Stimulated activated naive CD8-positive, alpha-beta T cell treated with anti-CD3 and anti-CD28 coated beads, Interleukin-15, Interleukin-2, amounts not matched to agents 100 ng/mL and 50 ng/mL, for 24 hours (primary cell): ENCODE measurements around the gene PHKG2.

Experiments used
- H3K27ac Mint-ChIP-seq: one replicate; pipeline ENCODE4 v1.8.0; 2021; ENCODE audit warnings: mild to moderate bottlenecking, mixed read lengths
- H3K27me3 Mint-ChIP-seq: one replicate; pipeline ENCODE4 v1.8.0; 2021; ENCODE audit warnings: mixed read lengths
- H3K36me3 Mint-ChIP-seq: one replicate; pipeline ENCODE4 v1.8.0; 2021; ENCODE audit warnings: low read depth, mixed read lengths
- H3K4me1 Mint-ChIP-seq: one replicate; pipeline ENCODE4 v1.8.0; 2021; ENCODE audit warnings: low read depth, mixed read lengths
- H3K4me3 Mint-ChIP-seq: one replicate; pipeline ENCODE4 v1.8.0; 2021; ENCODE audit warnings: mild to moderate bottlenecking, mixed read lengths
- H3K9me3 Mint-ChIP-seq: one replicate; pipeline ENCODE4 v1.8.0; 2021; ENCODE audit warnings: mixed read lengths

PHKG2 gene

GRCh38 chr16:30784215-30784614, 36.0 kb downstream of the PHKG2 start:
- Mint-ChIP-seq H3K4me1 (peaks cover 14% of the 10 kb centered on the region), H3K9me3 (no peaks in the 10 kb centered on the region), H3K27me3 (peaks cover 5% of the 10 kb centered on the region), H3K27ac (no peak overlapping the region), H3K4me3 (no peak overlapping the region), H3K36me3 (no peaks in the 10 kb centered on the region)

- Mint-ChIP-seq H3K27me3 (peaks cover 5% of the 10 kb centered on the region), H3K27ac (peak overlapping the region; percentile 26), H3K4me3 (peak overlapping the region; percentile 80), H3K36me3 (no peaks in the 10 kb centered on the region), H3K9me3 (no peaks in the 10 kb centered on the region), H3K4me1 (peaks cover 14% of the 10 kb centered on the region)
Measured at GRCh38 chr16:30785126-30786106, 37.2 kb downstream of the PHKG2 start.

- Mint-ChIP-seq H3K4me3 (peak overlapping the region; percentile 82), H3K36me3 (no peaks in the 10 kb centered on the region), H3K4me1 (peaks cover 14% of the 10 kb centered on the region), H3K27ac (peak overlapping the region; percentile 26), H3K27me3 (peaks cover 5% of the 10 kb centered on the region), H3K9me3 (no peaks in the 10 kb centered on the region)
Measured at GRCh38 chr16:30786115-30786935, 38.1 kb downstream of the PHKG2 start.

GRCh38 chr16:30786936-30787612, 38.8 kb downstream of the PHKG2 start, which contains the start of gene ZNF629:
ZNF629 (minus strand) TSS chr16:30787205; CDS start chr16:30784482, 2,723 bp downstream.
- Mint-ChIP-seq H3K36me3 (no peaks in the 10 kb centered on the region), H3K27ac (peak within 1 kb of the TSS; percentile 65), H3K4me3 (peak within 1 kb of the TSS; percentile 82), H3K9me3 (no peaks in the 10 kb centered on the region), H3K27me3 (peaks cover 5% of the 10 kb centered on the region), H3K4me1 (peaks cover 14% of the 10 kb centered on the region)

- Mint-ChIP-seq H3K36me3 (no peaks in the 10 kb centered on the region), H3K27me3 (peaks cover 5% of the 10 kb centered on the region), H3K4me1 (peaks cover 14% of the 10 kb centered on the region), H3K9me3 (no peaks in the 10 kb centered on the region), H3K27ac (no peak overlapping the region), H3K4me3 (peak overlapping the region; percentile 82)
Measured at GRCh38 chr16:30787613-30788378, 39.6 kb downstream of the PHKG2 start.

- no peaks in the 10 kb centered on the region for H3K4me1 Mint-ChIP-seq
- H3K27ac Mint-ChIP-seq = no peak overlapping the region
- no peak overlapping the region for H3K4me3 Mint-ChIP-seq
- H3K9me3 Mint-ChIP-seq = no peaks in the 10 kb centered on the region
- H3K36me3 Mint-ChIP-seq = no peaks in the 10 kb centered on the region
- H3K27me3 Mint-ChIP-seq = no peaks in the 10 kb centered on the region
Measured at GRCh38 chr16:30793508-30794069, 45.4 kb downstream of the PHKG2 start.

GRCh38 chr16:30794634-30795033, 46.4 kb downstream of the PHKG2 start:
- H3K27me3 Mint-ChIP-seq = no peaks in the 10 kb centered on the region
- no peaks in the 10 kb centered on the region for H3K9me3 Mint-ChIP-seq
- H3K27ac Mint-ChIP-seq = no peak overlapping the region
- no peak overlapping the region for H3K4me3 Mint-ChIP-seq
- H3K4me1 Mint-ChIP-seq = no peaks in the 10 kb centered on the region
- no peaks in the 10 kb centered on the region for H3K36me3 Mint-ChIP-seq

- Mint-ChIP-seq H3K4me3 (no peak overlapping the region), H3K27me3 (no peaks in the 10 kb centered on the region), H3K36me3 (no peaks in the 10 kb centered on the region), H3K27ac (no peak overlapping the region), H3K4me1 (no peaks in the 10 kb centered on the region), H3K9me3 (no peaks in the 10 kb centered on the region)
Measured at GRCh38 chr16:30797670-30798309, 49.6 kb downstream of the PHKG2 start.
